IMR-90 (cell line): ENCODE measurements around the gene TTC28. TPM values are rescaled to one million over a fixed set of nuclear protein-coding genes. Genes with fewer than 3 reads are reported as not detected.

ENCODE experiments used
- ATAC-seq: fragments of 200-7000 bp; cut with Tn5 transposase; 2 replicates; pipeline ENCODE4 v1.9.1; 2020; ENCODE audit warnings: low read depth, mild to moderate bottlenecking, moderate library complexity
- BruUV-seq: library from RNA; stranded (reverse); fragments of 400-500 nt; replicated peaks from 2 replicates; lab custom pipeline; 2021; lab: Mats Ljungman, UMichigan
- CTCF ChIA-PET: fragments of 300-600 bp; formaldehyde crosslinking; extraction: SDS; loops from one replicate; lab custom pipeline; 2021; ENCODE audit warnings: antibody characterized with exemption; lab: Yijun Ruan, JAX
- POLR2A ChIA-PET: fragments of 300-600 bp; sonication (Branson Sonifier 250); formaldehyde crosslinking; loops from one replicate; lab custom pipeline; 2022; ENCODE audit warnings: antibody characterized with exemption; ENCODE audit not compliant: unreplicated experiment; lab: Charles Lee
- DNase-seq: peaks from one replicate; pipeline ENCODE4 v3.0.0; 2013
- H2AFZ ChIP-seq: replicated peaks from 2 replicates; pipeline ENCODE3; 2013; ENCODE audit warnings: low read length, mild to moderate bottlenecking; ENCODE audit not compliant: poor library complexity
- H2AK5ac ChIP-seq: 2 replicates; pipeline ENCODE4 v1.6.1; 2013; ENCODE audit warnings: low read depth, low read length, inconsistent platforms
- H2AK9ac ChIP-seq: replicated peaks from 2 replicates; pipeline ENCODE3; 2013; ENCODE audit warnings: mild to moderate bottlenecking, low read depth, low read length, moderate library complexity; ENCODE audit not compliant: poor library complexity
- H2BK120ac ChIP-seq: 2 replicates; pipeline ENCODE4 v1.6.1; 2013; ENCODE audit warnings: low read depth, low read length, inconsistent platforms
- H2BK15ac ChIP-seq: 3 replicates; pipeline ENCODE4 v1.6.1; 2013; ENCODE audit warnings: low read depth, low read length, inconsistent platforms
- H2BK20ac ChIP-seq: 2 replicates; pipeline ENCODE4 v1.6.1; 2013; ENCODE audit warnings: low read depth, mild to moderate bottlenecking, inconsistent platforms, low read length, moderate library complexity
- H2BK5ac ChIP-seq: 2 replicates; pipeline ENCODE4 v1.6.1; 2013; ENCODE audit warnings: mild to moderate bottlenecking, low read depth, low read length, inconsistent platforms; ENCODE audit not compliant: poor library complexity, severe bottlenecking
- H3K14ac ChIP-seq: replicated peaks from 2 replicates; pipeline ENCODE4 v1.6.1; 2013; ENCODE audit warnings: low read depth, low read length, inconsistent platforms
- H3K18ac ChIP-seq: 2 replicates; pipeline ENCODE4 v1.6.1; 2013; ENCODE audit warnings: low read depth, low read length, control low read depth
- H3K23ac ChIP-seq: 2 replicates; pipeline ENCODE4 v1.6.1; 2013; ENCODE audit warnings: low read depth, low read length, inconsistent platforms
- H3K27ac ChIP-seq: 2 replicates; pipeline ENCODE4 v1.5.1; 2013; ENCODE audit warnings: mild to moderate bottlenecking, control low read depth, low read length; ENCODE audit not compliant: insufficient read depth
- H3K27me3 ChIP-seq: 2 replicates; pipeline ENCODE4 v1.6.1; 2013; ENCODE audit warnings: low read length; ENCODE audit not compliant: control insufficient read depth, insufficient read depth
- H3K36me3 ChIP-seq: 2 replicates; pipeline ENCODE4 v1.6.1; 2013; ENCODE audit warnings: low read length, mixed read lengths; ENCODE audit not compliant: control insufficient read depth, insufficient read depth
- H3K4ac ChIP-seq: 2 replicates; pipeline ENCODE4 v1.6.1; 2013; ENCODE audit warnings: low read depth, low read length, inconsistent platforms
- H3K4me1 ChIP-seq: 2 replicates; pipeline ENCODE4 v1.6.1; 2013; ENCODE audit warnings: low read length, mixed read lengths; ENCODE audit not compliant: control insufficient read depth, insufficient read depth
- H3K4me2 ChIP-seq: 2 replicates; pipeline ENCODE4 v1.6.1; 2013; ENCODE audit warnings: low read depth, mild to moderate bottlenecking, control low read depth, low read length, moderate library complexity
- H3K4me3 ChIP-seq: 2 replicates; pipeline ENCODE4 v1.5.1; 2013; ENCODE audit warnings: low read depth, mild to moderate bottlenecking, control low read depth, low read length, moderate library complexity; ENCODE audit not compliant: insufficient read depth
- H3K56ac ChIP-seq: 2 replicates; pipeline ENCODE4 v1.6.1; 2013; ENCODE audit warnings: low read length, inconsistent platforms; ENCODE audit not compliant: insufficient read depth; ENCODE audit errors: extremely low read depth
- H3K79me1 ChIP-seq, 2 experiments: 2 replicates each; pipeline ENCODE4 v1.6.1; 2013; ENCODE audit warnings: low read length in 2 of 2, inconsistent platforms in 1 of 2, low read depth in 1 of 2
- H3K9ac ChIP-seq: 2 replicates; pipeline ENCODE4 v1.6.1; 2013; ENCODE audit warnings: low read depth, low read length, control low read depth
- H3K9me1 ChIP-seq: 2 replicates; pipeline ENCODE4 v1.6.1; 2013; ENCODE audit warnings: low read length, inconsistent platforms; ENCODE audit not compliant: insufficient read depth
- H3K9me3 ChIP-seq: 2 replicates; pipeline ENCODE4 v1.6.1; 2013; ENCODE audit warnings: low read length; ENCODE audit not compliant: control insufficient read depth, insufficient read depth
- H4K20me1 ChIP-seq: 2 replicates; pipeline ENCODE4 v1.6.1; 2013; ENCODE audit warnings: low read length, inconsistent platforms; ENCODE audit not compliant: insufficient read depth
- H4K5ac ChIP-seq: 2 replicates; pipeline ENCODE4 v1.6.1; 2013; ENCODE audit warnings: mild to moderate bottlenecking, low read depth, low read length, control low read depth
- H4K8ac ChIP-seq, 2 experiments: 2 replicates each; pipeline ENCODE4 v1.6.1; 2013; ENCODE audit warnings: low read depth in 2 of 2, low read length in 2 of 2, control low read depth in 1 of 2, inconsistent platforms in 1 of 2
- H4K91ac ChIP-seq: 2 replicates; pipeline ENCODE4 v1.6.1; 2013; ENCODE audit warnings: low read depth, low read length, inconsistent platforms; ENCODE audit not compliant: insufficient read depth
- BHLHE40 ChIP-seq: fragments of 150-350 bp; IDR thresholded peaks from 2 replicates; pipeline ENCODE4 v1.6.1; 2016; ENCODE audit warnings: mild to moderate bottlenecking, low read depth, low read length
- CEBPB ChIP-seq: IDR thresholded peaks from 2 replicates; pipeline ENCODE4 v1.6.1; 2012; ENCODE audit warnings: low read depth, low read length, improper control_type of control experiment
- CHD1 ChIP-seq: IDR thresholded peaks from 2 replicates; pipeline ENCODE4 v1.6.1; 2012; ENCODE audit warnings: low read depth, low read length, improper control_type of control experiment
- FOS ChIP-seq: fragments of 150-350 bp; IDR thresholded peaks from 2 replicates; pipeline ENCODE4 v1.6.1; 2016; ENCODE audit warnings: low read depth, low read length
- MAFK ChIP-seq: IDR thresholded peaks from 2 replicates; pipeline ENCODE4 v1.6.1; 2012; ENCODE audit warnings: low read depth, low read length, improper control_type of control experiment
- MAZ ChIP-seq: IDR thresholded peaks from 2 replicates; pipeline ENCODE4 v1.6.1; 2012; ENCODE audit warnings: low read depth, mild to moderate bottlenecking, low read length, improper control_type of control experiment, moderate library complexity, borderline replicate concordance
- MXI1 ChIP-seq: IDR thresholded peaks from 2 replicates; pipeline ENCODE4 v1.6.1; 2012; ENCODE audit warnings: low read depth, mild to moderate bottlenecking, low read length, moderate library complexity, borderline replicate concordance
- NFE2L2 ChIP-seq: fragments of 150-350 bp; IDR thresholded peaks from 2 replicates; pipeline ENCODE4 v1.6.1; 2016; ENCODE audit warnings: low read depth, mild to moderate bottlenecking, low read length
- POLR2A ChIP-seq: IDR thresholded peaks from 2 replicates; pipeline ENCODE4 v1.6.1; 2012; ENCODE audit warnings: mild to moderate bottlenecking, low read depth, low read length
- RAD21 ChIP-seq: IDR thresholded peaks from 2 replicates; pipeline ENCODE4 v1.6.1; 2012; ENCODE audit warnings: low read length, improper control_type of control experiment
- RCOR1 ChIP-seq: IDR thresholded peaks from 2 replicates; pipeline ENCODE4 v1.6.1; 2012; ENCODE audit warnings: mild to moderate bottlenecking, low read length, improper control_type of control experiment; ENCODE audit not compliant: insufficient replicate concordance
- RFX5 ChIP-seq: IDR thresholded peaks from 2 replicates; pipeline ENCODE4 v1.8.0; 2012; ENCODE audit warnings: low read depth, mild to moderate bottlenecking, low read length, moderate library complexity
- SMC3 ChIP-seq: fragments of 150-350 bp; IDR thresholded peaks from 2 replicates; pipeline ENCODE4 v1.6.1; 2016; ENCODE audit warnings: low read depth, mild to moderate bottlenecking, antibody characterized with exemption, low read length, moderate library complexity
- WGBS, 2 experiments: methylation state at CpG; one replicate each; pipeline versions ENCODE4 v1.1.5 to v1.1.7; 2013; ENCODE audit warnings: missing lambda C conversion rate in 2 of 2; ENCODE audit not compliant: insufficient read length in 1 of 2; ENCODE audit errors: extremely low coverage in 2 of 2; 5-methylcytosine and 5-hydroxymethylcytosine counted together
- dilution Hi-C: fragments of 300-500 bp; cut with HindIII; formaldehyde crosslinking; loops from one replicate; pipeline ENCODE4 v1.14.3; 2018; ENCODE audit warnings: low sequenced_read_pairs; ENCODE audit not compliant: unreplicated experiment
- in situ Hi-C: fragments of 300-500 bp; cut with MboI; formaldehyde crosslinking; loops from 3 replicates; pipeline ENCODE4 v1.14.3; 2019; ENCODE audit warnings: low sequenced_read_pairs, inconsistent platforms, mixed read lengths
- intact Hi-C: fragments of 100-400 bp; cut with micrococcal nuclease; formaldehyde crosslinking; loops from 2 replicates; pipeline ENCODE4 v1.10.0; 2022
- polyA plus RNA-seq, 3 experiments: library from polyadenylated mRNA; depleted of rRNA; stranded (reverse); fragments of >200 nt; gene quantifications; 2 replicates each; pipeline ENCODE4 v1.2.3, GENCODE V29; 2012; ENCODE audit warnings: low replicate concordance in 1 of 3
- total RNA-seq: library from RNA; depleted of rRNA; stranded (reverse); fragments of >200 nt; gene quantifications from 2 replicates; pipeline ENCODE4 v1.2.3, GENCODE V29; 2012
- TF ChIP-seq, protein P1 (sequence below): fragments of 150-350 bp; IDR thresholded peaks from 2 replicates; pipeline ENCODE4 v1.6.1; 2017; ENCODE audit warnings: mild to moderate bottlenecking, antibody characterized with exemption, low read length, low read depth
- TF ChIP-seq, protein P2 (sequence below): fragments of 150-350 bp; IDR thresholded peaks from 2 replicates; pipeline ENCODE4 v1.6.1; 2016; ENCODE audit warnings: low read depth, mild to moderate bottlenecking, low read length, moderate library complexity, borderline replicate concordance
- TF ChIP-seq, protein P3 (sequence below): conservative IDR thresholded peaks from 2 replicates; pipeline ENCODE4 v1.5.1; 2012; ENCODE audit warnings: mild to moderate bottlenecking, low read depth, low read length, improper control_type of control experiment

Gene TTC28
- total and polyA plus RNA-seq, 2 of the 4 experiments (the other 2 are of a cell fraction): 5.6 to 13.3 TPM

DNA sequence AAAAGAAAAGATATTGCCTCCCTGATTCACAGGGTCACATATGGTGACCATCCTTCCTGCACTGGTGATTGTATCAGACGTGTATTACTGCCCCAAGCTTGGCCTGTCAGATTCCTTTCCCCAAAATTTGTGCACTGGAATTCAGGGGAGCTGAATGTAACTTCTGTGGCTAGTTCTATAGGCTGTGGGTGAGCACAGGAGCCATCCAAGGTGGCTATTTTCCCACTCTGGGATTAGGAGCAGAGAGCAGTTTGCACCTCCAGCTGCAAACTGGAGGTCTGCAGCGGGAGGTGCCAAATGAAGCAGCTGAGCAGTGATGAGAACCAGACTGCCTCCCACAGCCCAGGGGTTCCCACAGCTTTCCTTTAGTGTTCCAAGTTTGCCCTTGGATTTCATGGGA is 636.4 kb downstream of the TTC28 start:
- no TSS peak for BruUV-seq
- H2BK120ac ChIP-seq: no peak overlapping the region

More for the DNA sequence above, 636.4 kb downstream of the TTC28 start:
- Histone ChIP-seq H3K36me3 (peaks cover 4% of the 10 kb centered on the region), H3K27ac (no peak overlapping the region), H2BK20ac (no peak overlapping the region), H2BK5ac (no peak overlapping the region), H3K4me3 (no peak overlapping the region), H4K20me1 (0 out of 2 replicates have a peak, but pooled peaks cover 6% of the 10 kb centered on the region), H2BK15ac (no peak overlapping the region), H3K56ac (no peak overlapping the region), H3K27me3 (no peaks in the 10 kb centered on the region), H3K9me1 (peaks cover 4% of the 10 kb centered on the region; the same call in 1 of the 2 replicates), H2AFZ (no peak overlapping the region), H3K79me1 (no peaks in the 10 kb centered on the region; a peak in 1 of 4 replicates), H3K4ac (no peak overlapping the region), H2AK5ac (no peak overlapping the region), H2AK9ac (no peak overlapping the region), H3K23ac (no peak overlapping the region), H4K8ac (no peak overlapping the region), H3K4me1 (no peaks in the 10 kb centered on the region), H3K4me2 (no peak overlapping the region), H3K18ac (no peak overlapping the region), H3K9me3 (no peaks in the 10 kb centered on the region), H4K91ac (no peak overlapping the region), H3K9ac (no peak overlapping the region), H3K14ac (no peak overlapping the region), H4K5ac (no peak overlapping the region)
- dilution Hi-C loops: no loop called here
- CTCF ChIA-PET: no interaction called here
- DNase-seq (no peak), ATAC-seq (peak; percentile 17)
- in situ Hi-C loops: no loop called here
- 0% methylated on average over 1 of the region's 2 CpGs; no CpG with 5 or more reads in 1 of the 2 experiments for WGBS, 2 experiments
- POLR2A ChIA-PET: no interaction called here
- intact Hi-C loops: no loop called here
- TF ChIP-seq CHD1 (no peak), MAZ (no peak), RFX5 (no peak), POLR2A (no peak), CEBPB (no peak), RCOR1 (no peak), BHLHE40 (no peak), MXI1 (no peak), NFE2L2 (no peak), RAD21 (no peak), MAFK (no peak), FOS (no peak), SMC3 (no peak)
- TF ChIP-seq, protein P1, sequence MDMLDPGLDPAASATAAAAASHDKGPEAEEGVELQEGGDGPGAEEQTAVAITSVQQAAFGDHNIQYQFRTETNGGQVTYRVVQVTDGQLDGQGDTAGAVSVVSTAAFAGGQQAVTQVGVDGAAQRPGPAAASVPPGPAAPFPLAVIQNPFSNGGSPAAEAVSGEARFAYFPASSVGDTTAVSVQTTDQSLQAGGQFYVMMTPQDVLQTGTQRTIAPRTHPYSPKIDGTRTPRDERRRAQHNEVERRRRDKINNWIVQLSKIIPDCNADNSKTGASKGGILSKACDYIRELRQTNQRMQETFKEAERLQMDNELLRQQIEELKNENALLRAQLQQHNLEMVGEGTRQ: no peak
- TF ChIP-seq, protein P2, sequence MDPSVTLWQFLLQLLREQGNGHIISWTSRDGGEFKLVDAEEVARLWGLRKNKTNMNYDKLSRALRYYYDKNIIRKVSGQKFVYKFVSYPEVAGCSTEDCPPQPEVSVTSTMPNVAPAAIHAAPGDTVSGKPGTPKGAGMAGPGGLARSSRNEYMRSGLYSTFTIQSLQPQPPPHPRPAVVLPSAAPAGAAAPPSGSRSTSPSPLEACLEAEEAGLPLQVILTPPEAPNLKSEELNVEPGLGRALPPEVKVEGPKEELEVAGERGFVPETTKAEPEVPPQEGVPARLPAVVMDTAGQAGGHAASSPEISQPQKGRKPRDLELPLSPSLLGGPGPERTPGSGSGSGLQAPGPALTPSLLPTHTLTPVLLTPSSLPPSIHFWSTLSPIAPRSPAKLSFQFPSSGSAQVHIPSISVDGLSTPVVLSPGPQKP: no peak
- TF ChIP-seq, protein P3, sequence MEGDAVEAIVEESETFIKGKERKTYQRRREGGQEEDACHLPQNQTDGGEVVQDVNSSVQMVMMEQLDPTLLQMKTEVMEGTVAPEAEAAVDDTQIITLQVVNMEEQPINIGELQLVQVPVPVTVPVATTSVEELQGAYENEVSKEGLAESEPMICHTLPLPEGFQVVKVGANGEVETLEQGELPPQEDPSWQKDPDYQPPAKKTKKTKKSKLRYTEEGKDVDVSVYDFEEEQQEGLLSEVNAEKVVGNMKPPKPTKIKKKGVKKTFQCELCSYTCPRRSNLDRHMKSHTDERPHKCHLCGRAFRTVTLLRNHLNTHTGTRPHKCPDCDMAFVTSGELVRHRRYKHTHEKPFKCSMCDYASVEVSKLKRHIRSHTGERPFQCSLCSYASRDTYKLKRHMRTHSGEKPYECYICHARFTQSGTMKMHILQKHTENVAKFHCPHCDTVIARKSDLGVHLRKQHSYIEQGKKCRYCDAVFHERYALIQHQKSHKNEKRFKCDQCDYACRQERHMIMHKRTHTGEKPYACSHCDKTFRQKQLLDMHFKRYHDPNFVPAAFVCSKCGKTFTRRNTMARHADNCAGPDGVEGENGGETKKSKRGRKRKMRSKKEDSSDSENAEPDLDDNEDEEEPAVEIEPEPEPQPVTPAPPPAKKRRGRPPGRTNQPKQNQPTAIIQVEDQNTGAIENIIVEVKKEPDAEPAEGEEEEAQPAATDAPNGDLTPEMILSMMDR: no peak
